ENCODE measurements around the gene ZNF135.

ZNF135 gene

DNA sequence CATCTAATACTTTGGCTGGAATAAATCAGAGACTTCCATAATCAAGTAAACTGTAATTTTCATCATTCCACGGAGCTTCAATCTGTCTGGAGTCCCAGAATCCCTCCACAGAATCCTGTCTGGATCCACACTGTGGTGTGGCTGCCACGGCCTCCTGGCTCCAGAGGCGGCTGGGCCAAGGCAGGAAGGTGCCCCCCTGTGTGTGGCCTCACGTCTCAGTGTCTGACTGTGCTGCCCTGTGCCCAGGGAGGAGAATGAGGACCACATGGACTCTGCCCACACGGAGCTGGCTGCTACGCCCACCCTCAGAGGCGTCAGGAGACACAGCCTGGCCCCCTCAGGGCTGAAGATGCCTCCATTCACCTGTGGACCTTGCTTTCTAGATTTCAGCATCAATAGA, 12.2 kb upstream of the ZNF135 start:
- DNase-seq (ENCODE audit: low read depth in 1 of 2, low spot score in 1 of 2), result no peak

DNA sequence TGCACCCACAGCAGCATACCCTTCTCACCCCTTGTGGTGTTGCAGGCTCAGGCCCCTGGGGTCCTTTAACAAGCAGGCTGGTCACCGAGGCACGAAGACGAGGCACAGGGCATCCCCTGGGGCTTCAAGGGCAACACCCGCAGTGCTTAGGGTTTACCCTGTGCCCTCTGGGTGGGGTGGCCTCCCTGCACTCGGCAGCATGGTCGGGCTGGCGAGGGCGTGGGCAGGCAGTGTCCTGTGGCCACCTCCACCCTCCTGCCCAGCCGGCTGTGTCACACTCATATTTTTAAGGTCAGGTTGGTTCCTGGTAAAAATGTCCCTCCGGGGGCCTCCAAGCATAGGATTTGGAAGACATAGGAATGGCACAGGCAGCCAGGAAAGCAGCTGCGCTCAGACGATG, 11.4 kb upstream of the ZNF135 start:
- DNase-seq (ENCODE audit: low read depth in 1 of 2, low spot score in 1 of 2), result no peak

DNA sequence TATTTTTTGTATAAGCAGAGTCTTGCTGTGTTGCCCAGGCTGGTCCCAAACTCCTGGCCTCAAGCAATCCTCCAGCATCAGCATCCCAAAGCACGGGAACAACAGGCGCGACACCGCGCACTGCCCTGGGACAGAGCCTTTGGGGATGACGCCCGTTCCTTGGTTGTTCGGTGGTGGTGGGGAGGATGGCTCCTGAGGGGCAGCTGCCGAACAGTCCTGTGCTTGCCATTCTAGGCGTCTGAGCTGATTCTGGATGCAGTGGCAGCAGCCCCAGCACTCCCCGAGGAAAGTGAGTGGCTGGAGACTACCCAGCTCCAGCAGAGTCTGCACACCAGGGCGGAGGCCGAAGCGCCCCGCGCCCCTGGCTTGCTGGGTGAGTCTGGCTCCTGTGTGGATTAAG, 6.8 kb upstream of the ZNF135 start:
- no peak for DNase-seq (ENCODE audit: low read depth in 1 of 2, low spot score in 1 of 2)

DNA sequence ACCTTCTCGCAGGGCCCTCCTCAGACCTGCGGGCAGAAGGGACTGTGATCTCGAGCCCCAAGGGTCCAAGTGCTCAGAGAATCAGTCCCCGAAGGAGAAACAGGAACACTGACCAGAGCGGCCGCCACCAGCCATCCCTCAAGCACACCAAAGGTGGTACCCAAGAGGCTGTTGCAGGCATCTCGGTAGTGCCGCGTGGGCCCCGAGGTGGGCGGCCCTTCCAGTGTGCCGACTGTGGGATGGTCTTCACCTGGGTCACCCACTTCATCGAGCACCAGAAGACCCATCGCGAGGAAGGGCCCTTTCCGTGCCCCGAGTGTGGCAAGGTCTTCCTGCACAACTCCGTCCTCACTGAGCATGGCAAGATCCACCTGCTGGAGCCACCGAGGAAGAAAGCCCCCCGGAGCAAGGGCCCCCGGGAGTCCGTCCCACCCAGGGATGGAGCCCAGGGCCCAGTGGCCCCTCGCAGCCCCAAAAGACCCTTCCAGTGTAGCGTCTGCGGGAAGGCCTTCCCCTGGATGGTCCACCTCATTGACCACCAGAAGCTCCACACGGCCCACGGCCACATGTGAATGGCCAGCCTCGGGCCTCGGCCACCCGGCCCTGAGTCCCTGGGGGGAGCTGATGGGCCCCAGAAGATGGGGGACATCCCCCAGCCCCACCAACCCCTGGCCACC, 5.5 kb upstream of the ZNF135 start:
- DNase-seq (ENCODE audit: low read depth in 1 of 2, low spot score in 1 of 2), result no peak

DNA sequence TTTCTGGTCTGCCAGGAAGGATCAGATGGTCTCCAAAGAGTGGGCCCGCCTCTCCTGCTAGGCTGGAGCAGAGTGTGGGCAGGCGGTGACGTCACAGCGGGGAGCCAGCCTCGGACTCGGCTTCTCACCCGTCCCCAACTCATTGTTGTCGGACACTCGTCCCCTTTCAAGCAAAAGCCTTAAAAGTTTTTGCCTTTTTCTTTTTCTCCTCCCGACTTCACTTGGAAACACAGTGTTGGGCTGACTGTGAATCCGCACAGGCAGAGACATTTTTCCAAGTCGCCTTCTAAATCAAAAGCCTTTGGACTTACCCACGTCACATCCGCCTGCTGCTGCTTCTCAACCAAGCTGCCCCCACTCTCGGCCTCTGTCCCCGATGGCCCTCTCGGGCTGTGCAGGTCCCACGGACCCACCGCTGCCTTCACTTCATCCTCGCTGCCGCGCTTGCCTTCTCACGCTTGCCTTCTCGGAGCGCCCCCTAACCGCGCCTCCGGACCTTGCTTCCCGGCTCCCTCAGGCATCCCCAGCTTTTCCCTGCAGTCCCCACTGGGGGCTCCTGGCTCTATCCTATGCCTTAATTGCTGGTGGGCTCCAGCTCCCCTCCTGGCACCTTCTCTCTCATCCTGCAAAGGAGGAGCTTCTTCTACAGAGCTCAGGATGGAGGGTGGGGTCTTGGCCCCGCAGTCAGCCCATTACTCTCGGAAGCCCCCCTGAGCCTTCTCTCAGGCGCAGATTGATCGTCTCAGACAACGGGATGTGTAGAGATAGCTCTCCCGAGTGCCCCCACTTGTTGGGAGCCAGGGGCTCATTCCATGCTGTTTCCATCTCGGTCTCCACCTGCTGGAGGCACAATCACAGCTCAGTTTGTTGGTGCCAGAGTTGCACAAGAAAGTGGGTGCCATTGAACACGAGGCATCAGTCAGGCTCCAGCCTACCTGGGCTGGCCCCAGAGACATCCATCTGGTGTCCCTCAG, 3.9 kb upstream of the ZNF135 start:
- no peak for DNase-seq (ENCODE audit: low read depth in 1 of 2, low spot score in 1 of 2)

DNA sequence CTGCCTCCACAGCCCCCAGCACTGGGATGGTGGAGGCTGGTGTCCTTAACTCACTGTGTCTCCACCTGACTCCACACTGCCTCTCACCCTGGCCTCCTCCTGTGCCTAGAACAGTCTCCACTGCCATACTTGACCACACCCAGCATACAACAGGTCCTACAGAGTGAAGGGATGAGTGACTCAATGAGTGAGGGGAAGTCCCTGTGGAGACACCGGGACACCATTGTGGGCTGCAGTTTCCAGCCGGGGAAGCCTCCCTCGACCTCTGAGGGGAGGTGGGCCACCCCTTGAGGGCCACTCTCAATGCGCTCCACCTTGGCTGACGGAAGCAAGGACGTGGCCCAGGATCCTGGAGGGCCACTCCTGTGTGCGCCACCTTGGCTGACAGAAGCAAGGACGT, 2.8 kb upstream of the ZNF135 start:
- no peak for DNase-seq (ENCODE audit: low read depth in 1 of 2, low spot score in 1 of 2)

DNA sequence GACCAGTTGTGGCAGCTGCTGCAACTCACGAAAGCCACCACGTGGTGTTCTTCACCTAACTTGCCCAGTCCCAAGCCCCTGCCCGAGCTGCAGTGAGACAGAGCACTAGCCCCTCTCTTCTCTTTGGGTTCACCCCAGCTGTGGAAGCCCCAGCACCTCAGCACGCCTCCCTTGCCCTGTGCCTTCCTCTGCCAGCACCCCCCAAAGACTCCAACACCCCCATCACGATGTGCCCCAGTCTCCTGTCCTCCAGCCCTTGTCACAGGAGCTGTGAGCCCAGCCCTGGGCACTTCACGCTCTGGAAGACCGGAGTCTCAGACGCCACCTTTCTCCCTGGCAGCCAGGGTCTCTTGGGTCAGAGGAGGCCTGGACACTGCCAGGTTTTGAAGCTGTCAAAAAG, 2.2 kb upstream of the ZNF135 start:
- no peak for DNase-seq (ENCODE audit: low read depth in 1 of 2, low spot score in 1 of 2)

DNA sequence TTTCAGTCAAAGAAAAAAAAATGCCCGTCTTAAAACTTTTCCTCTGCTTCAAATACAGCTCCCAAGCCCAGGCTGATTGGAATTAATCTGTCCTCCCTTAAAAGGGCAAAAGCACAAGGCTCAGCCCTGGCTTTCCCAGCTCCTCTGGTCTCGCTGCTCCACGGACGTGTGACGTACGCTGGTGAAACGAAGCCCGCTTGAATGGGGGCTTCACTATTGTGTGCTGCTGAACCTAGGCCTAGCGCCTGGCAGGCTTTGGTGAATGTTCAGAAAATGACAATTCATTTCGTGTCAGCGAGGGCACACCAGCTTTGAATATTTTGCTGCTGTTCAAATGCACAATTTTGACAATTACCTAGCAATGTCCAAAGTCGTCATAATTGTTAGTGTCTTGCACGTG, 615 bp upstream of the ZNF135 start:
- no peak for DNase-seq (ENCODE audit: low read depth in 1 of 2, low spot score in 1 of 2)

DNA sequence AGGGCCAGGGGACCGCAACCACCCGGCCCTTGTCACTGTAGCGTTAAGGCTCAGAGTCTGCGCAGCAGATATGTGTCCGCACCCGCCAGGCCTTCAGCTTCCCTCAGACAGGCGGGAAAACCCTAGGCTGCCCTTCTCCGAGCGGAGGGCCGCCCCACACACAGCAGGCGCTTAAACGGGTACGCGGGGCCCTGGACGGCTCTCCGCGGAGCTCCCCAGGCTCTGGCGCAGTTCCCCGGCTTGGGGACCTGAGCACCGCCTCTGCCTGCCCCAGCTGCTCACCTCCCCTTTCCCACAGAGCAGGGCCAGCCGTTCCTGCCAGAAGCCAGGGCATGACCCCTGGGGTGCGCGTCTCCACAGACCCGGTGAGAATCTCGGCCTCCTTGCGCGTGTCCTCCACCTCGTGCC, 593 bp downstream of the ZNF135 start:
- DNase-seq (ENCODE audit: low read depth in 1 of 2, low spot score in 1 of 2), result no peak

DNA sequence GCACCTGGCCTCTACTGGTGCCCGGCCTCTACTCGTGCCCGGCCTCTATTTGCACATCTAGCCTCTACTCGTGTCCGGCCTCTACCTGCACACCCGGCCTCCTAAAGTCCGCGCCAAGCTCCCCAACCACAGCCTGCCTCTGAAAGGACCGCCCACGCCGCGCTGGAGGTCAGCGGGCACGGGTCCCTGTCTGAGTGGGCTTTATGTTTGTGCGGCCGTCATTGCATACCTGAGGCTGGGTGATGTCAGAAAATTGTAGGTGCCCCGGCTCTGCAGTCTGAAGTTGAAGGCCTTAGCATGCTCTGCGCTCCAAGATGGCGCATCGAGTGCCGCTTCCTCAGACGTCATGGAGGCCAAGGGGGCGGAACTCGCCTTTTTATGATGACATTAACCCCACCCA, 1.1 kb downstream of the ZNF135 start:
- no peak for DNase-seq (ENCODE audit: low read depth in 1 of 2, low spot score in 1 of 2)

DNA sequence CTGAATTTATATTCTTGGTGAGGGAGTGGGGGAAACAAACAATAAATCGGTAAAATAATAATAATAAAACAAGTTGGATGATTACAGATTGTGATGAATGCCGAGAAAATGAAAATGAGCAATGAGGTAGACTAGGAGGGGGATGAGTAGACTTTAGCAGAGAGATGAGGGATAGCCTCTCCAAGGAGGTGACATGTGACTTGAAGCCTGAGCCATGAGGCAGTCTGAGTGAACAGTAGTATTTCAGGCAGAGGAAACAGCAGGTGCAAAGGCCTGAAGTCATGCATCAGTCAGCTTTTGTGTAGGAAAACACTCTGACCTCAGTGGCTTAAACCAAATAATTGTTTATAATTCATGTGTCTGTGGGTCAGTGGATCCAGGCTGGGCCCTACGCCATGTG, 4.6 kb downstream of the ZNF135 start:
- DNase-seq (ENCODE audit: low read depth in 1 of 2, low spot score in 1 of 2), result no peak

DNA sequence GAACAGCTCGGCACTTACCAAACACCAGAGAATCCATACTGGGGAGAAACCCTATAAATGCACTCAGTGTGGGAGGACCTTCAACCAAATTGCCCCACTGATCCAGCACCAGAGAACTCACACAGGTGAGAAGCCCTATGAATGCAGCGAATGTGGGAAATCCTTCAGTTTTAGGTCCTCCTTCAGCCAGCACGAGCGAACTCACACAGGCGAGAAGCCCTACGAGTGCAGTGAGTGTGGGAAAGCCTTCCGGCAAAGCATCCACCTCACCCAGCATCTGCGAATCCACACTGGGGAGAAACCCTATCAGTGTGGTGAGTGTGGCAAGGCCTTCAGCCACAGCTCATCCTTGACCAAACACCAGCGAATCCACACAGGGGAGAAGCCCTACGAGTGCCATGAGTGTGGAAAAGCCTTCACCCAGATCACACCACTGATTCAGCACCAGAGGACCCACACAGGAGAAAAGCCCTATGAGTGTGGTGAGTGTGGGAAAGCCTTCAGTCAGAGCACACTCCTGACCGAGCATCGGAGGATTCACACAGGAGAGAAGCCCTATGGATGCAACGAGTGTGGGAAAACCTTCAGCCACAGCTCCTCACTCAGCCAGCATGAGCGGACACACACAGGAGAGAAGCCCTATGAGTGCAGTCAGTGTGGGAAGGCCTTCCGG, 8.3 kb downstream of the ZNF135 start:
- no peak for DNase-seq (ENCODE audit: low read depth in 1 of 2, low spot score in 1 of 2)

DNA sequence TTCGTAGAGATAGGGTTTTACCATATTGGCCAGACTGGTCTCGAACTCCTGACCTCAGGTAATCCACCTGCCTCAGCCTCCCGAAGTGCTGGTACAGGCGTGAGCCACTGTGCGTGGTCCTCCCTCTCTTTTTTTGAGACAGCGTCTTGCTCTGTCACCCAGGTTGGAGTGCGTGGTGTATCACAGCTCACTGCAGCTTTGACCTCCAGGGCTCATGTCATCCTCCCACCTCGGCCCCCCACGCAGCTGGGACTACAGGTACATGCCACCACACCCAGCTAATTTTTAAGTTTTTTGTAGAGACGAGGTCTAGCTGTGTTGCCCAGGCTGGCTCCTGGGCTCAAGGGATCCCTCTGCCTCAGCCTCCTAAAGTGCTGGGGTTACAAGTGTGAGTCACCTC, 20.7 kb downstream of the ZNF135 start:
- no peak for DNase-seq (ENCODE audit: low read depth in 1 of 2, low spot score in 1 of 2)

DNA sequence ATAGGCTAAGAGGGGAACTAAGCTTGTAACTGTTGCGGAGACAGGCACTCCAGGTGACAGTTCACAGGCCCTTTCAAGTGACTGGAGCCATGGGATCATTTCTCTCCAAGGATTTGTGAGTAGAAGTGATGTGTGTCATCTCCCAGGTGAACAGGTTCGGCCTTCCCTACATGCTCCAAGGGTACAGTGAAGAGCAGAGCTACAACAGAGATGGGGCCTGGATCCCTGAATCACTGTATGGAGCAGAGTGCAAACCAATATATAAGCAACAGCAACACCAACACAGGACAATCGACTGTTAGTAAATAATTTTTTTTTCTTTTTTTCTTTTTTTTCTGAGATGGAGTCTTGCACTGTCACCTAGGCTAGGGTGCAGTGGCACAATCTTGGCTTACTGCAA, 23.9 kb downstream of the ZNF135 start:
- DNase-seq (ENCODE audit: low read depth in 1 of 2, low spot score in 1 of 2), result no peak

DNA sequence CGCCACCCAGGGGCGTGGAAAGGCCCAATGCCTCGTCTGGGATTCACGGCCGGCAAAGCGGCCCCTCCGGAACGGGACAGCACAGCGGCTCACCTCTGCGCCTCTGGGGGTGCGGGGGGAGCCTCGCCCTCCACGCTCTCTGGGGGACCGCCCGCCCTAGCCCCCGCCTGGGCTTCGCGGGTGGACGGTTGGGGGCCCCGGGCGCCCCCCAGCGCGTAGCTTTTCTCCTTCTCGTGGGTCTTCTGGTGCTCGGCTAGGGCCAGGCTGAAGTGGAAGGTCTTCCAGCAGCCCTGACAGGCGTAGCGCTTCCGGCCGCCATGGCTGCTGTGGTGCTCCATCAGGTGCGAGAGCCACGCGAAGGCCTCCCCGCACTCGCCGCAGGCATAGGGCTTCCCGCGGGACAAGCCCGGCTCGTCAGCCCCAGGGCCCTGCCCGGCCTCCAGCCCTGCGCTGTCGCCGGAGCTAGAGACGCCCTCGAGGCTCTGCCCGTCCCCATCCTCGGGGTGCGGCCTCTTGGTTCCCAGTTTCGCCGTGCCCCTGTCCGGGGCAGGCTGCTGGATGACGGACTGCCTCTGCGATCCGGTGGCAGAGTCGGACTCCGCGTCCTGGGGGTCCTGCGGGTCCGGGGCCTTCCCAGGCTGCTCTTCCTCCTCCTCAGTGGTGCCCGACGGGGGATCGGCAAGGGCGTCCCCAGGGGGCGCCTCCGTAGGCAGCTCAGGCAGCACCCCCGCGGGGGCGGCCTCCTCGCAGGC, 25.7 kb downstream of the ZNF135 start:
- DNase-seq (ENCODE audit: low read depth in 1 of 2, low spot score in 1 of 2), result no peak

DNA sequence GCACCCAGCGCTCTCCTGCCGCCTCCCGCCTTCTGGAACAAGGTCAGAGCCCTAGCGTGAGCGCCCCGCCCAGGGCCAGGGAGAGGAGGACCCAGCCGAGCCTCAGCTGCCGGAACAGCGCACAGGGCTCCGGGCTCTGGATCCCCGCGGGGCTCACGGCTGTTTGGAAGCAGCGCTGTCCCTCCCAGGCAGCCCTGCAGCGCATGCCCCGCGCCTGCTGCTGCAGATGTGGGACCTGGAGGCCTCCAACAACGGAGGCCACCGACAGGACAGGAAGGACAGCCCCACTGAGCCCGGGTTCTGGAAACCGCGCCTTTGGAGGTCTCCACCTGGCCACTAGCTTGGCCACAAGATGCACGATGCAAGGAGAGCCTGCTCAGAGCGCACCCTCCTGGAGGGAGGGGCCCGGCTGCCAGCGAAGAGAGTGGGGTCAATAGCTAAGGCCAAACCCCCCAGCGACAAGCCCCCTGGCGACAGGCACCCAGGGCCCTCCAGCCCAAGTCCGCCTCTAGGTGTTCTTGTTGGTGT, 26.3 kb downstream of the ZNF135 start:
- no peak for DNase-seq (ENCODE audit: low read depth in 1 of 2, low spot score in 1 of 2)

DNA sequence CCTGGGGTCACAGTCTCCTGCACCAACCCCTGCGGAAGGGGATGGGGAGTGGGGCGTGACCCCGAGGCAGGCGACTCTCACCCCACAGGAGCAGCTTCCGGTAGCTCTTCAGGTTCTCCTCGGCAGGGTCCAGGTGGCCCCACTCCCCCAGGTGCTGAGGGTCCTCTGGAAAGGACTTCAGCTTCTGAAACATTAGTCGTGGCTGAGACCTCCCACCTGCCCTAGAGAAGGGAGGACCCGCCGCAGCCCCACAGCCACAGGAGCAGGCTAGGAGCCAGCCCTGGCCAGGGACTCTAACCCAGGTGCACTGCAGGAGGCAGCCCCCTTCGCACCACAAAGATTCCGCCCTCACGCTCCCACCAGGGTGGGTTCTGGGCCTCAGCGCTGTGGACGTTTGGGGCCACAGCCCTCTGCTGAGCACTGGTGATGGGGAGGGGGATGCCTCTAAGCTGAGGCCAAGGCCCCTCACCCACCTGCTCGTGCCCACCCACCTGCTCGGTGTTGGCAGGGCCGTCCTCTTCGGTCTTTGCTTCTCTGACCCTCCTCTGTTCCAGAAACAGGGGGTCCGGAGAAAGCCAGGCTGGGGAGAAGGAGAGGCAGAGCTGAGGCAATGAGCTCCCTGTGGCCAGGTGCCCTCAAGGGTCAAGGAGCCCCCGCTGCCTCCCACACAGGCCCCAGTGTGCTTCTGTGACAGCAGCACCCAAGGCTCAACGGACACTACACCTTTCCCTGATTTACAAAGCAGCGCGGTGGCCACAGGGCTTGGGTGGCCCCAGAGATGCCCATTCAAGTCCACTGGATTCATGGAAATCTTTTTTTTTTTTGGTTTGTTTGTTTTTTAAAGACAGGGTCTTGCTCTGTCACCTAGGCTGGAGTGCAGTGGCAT, 28.0 kb downstream of the ZNF135 start:
- DNase-seq (ENCODE audit: low read depth in 1 of 2, low spot score in 1 of 2), result no peak

DNA sequence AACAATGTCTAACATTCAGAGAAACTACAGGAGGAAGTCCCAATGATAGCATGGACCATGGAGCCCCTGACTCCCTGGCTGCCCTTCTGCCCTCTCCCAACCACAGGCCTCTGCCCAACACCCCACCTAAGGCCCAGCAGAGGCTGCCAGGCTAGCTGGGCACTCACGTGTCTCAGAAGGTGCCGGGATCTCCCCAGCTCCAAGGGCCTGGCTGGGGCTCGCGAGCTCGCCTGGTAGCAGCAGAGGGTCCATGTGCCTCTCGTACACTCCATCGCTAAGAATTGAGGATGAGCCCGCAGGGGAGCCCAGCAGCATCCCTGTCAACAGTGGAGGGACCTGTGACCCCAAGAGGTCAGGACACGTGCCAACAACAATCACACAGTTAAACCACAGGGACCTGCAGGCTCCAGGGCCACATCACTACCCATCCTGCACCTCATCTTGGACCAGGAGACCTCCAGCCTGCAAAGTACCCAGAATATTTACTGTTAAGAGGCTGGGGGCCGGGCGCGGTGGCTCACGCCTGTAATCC, 29.5 kb downstream of the ZNF135 start:
- DNase-seq (ENCODE audit: low read depth in 1 of 2, low spot score in 1 of 2), result no peak

DNA sequence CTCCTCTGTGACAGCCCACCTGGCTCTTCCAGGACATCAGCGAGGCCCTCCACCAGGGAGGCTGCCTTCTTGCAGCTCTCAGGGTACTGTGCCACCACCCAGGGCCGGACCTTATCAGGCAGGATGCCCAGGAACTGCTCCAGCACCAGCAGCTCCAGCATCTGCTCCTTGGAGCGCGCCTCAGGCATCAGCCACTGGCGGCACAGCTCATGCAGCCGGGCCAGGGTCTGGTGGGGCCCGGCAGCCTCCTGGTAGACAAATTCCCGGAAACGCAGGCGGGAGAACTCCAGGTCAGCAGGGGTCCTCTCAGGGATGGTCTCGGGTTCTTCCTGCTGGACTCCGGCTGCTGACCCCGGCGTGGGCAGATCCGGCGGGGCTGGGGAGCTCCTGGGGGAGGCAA, 30.8 kb downstream of the ZNF135 start:
- DNase-seq (ENCODE audit: low read depth in 1 of 2, low spot score in 1 of 2), result no peak
